Measurements from ENCODE around the gene BRWD1.

BRWD1 gene

GRCh38 chr21:39153842-39154241 lies 159.6 kb downstream of the BRWD1 start:
- Histone ChIP-seq H3K4me1 (ENCODE audit: control insufficient read depth, low read length) (no peaks in the 10 kb centered on the region), H3K27me3 (ENCODE audit: control insufficient read depth, low read length) (peaks cover 4% of the 10 kb centered on the region; the same call in 1 of the 2 replicates), H3F3A (ENCODE audit: control insufficient read depth, insufficient read depth) (no peaks in the 10 kb centered on the region), H3K4me3 (ENCODE audit: low read length) (no peak overlapping the region), H3K4me2 (ENCODE audit: low read length) (no peak overlapping the region), H3K9me2 (replicated peaks; ENCODE audit: control insufficient read depth, low read length) (no peaks in the 10 kb centered on the region), H3K9me3 (ENCODE audit: control insufficient read depth, insufficient read depth, low read length) (no peaks in the 10 kb centered on the region), H3K36me3 (ENCODE audit: control insufficient read depth, low read length) (no peaks in the 10 kb centered on the region), H3K27ac (ENCODE audit: low read depth, low read length) (no peak overlapping the region), H3K79me2 (ENCODE audit: control insufficient read depth, low read length) (no peaks in the 10 kb centered on the region), H4K20me1 (ENCODE audit: control insufficient read depth, insufficient read depth, low read depth, low read length) (no peaks in the 10 kb centered on the region)
- TF ChIP-seq EZH2phosphoT487 (IDR thresholded peaks at IDR 0.05; ENCODE audit: borderline replicate concordance, low read length) (no peak), CTCF (IDR thresholded peaks at IDR 0.05; ENCODE audit: low read depth, low read length, poor library complexity, severe bottlenecking) (no peak)

GRCh38 chr21:39153373-39153772 lies 160.1 kb downstream of the BRWD1 start:
- TF ChIP-seq EZH2phosphoT487 (IDR thresholded peaks at IDR 0.05; ENCODE audit: borderline replicate concordance, low read length), result no peak
- TF ChIP-seq CTCF (IDR thresholded peaks at IDR 0.05; ENCODE audit: low read depth, low read length, poor library complexity, severe bottlenecking), result peak; percentile 55
- Histone ChIP-seq H3K27me3 (ENCODE audit: control insufficient read depth, low read length) (peaks cover 4% of the 10 kb centered on the region; the same call in 1 of the 2 replicates), H3K4me3 (ENCODE audit: low read length) (no peak overlapping the region), H3K27ac (ENCODE audit: low read depth, low read length) (no peak overlapping the region), H3K4me2 (ENCODE audit: low read length) (no peak overlapping the region), H3K9me3 (ENCODE audit: control insufficient read depth, insufficient read depth, low read length) (no peaks in the 10 kb centered on the region), H3K79me2 (ENCODE audit: control insufficient read depth, low read length) (no peaks in the 10 kb centered on the region), H3K9me2 (replicated peaks; ENCODE audit: control insufficient read depth, low read length) (no peaks in the 10 kb centered on the region), H3F3A (ENCODE audit: control insufficient read depth, insufficient read depth) (no peaks in the 10 kb centered on the region), H3K4me1 (ENCODE audit: control insufficient read depth, low read length) (no peaks in the 10 kb centered on the region), H4K20me1 (ENCODE audit: control insufficient read depth, insufficient read depth, low read depth, low read length) (no peaks in the 10 kb centered on the region), H3K36me3 (ENCODE audit: control insufficient read depth, low read length) (no peaks in the 10 kb centered on the region)

- Histone ChIP-seq H3F3A (ENCODE audit: control insufficient read depth, insufficient read depth) (no peaks in the 10 kb centered on the region), H3K9me2 (replicated peaks; ENCODE audit: control insufficient read depth, low read length) (no peaks in the 10 kb centered on the region), H3K79me2 (ENCODE audit: control insufficient read depth, low read length) (no peaks in the 10 kb centered on the region), H3K27me3 (ENCODE audit: control insufficient read depth, low read length) (peaks cover 4% of the 10 kb centered on the region; the same call in 1 of the 2 replicates), H3K4me1 (ENCODE audit: control insufficient read depth, low read length) (no peaks in the 10 kb centered on the region), H3K4me2 (ENCODE audit: low read length) (no peak overlapping the region), H3K4me3 (ENCODE audit: low read length) (no peak overlapping the region), H4K20me1 (ENCODE audit: control insufficient read depth, insufficient read depth, low read depth, low read length) (no peaks in the 10 kb centered on the region), H3K36me3 (ENCODE audit: control insufficient read depth, low read length) (no peaks in the 10 kb centered on the region), H3K27ac (ENCODE audit: low read depth, low read length) (no peak overlapping the region), H3K9me3 (ENCODE audit: control insufficient read depth, insufficient read depth, low read length) (no peaks in the 10 kb centered on the region)
- TF ChIP-seq EZH2phosphoT487 (IDR thresholded peaks at IDR 0.05; ENCODE audit: borderline replicate concordance, low read length) (no peak), CTCF (IDR thresholded peaks at IDR 0.05; ENCODE audit: low read depth, low read length, poor library complexity, severe bottlenecking) (no peak)
Measured at GRCh38 chr21:39152271-39152670, 161.2 kb downstream of the BRWD1 start.
